ENCODE data around the gene ZNF771. TPM values are rescaled to one million over a fixed set of nuclear protein-coding genes. Genes with fewer than 3 reads are reported as not detected.

ZNF771 gene
- total and polyA plus RNA-seq, 9 of the 15 experiments (the other 6 are each of a cell fraction or from before 2014, with no cell fraction given): 1.5 to 12.6 (median 4.4) TPM

GRCh38 chr16:30409125-30410060, 2.0 kb downstream of the ZNF771 start:
- Histone ChIP-seq H3K9ac (ENCODE audit: insufficient read depth in 1 of 2, low read depth in 2 of 2, low read length in 2 of 2) (peak overlapping the region in 1 of 2 experiments; percentile 74; a peak in 1 of 4 replicates), H3K27ac (ENCODE audit: extremely low read depth, low read depth, low read length) (no peak overlapping the region), H3K4me2 (ENCODE audit: insufficient read depth, low read length) (no peak overlapping the region), H3K4me3 (no peak overlapping the region), H4K20me1 (replicated peaks; ENCODE audit: control insufficient read depth, insufficient read depth, low read length) (no peaks in the 10 kb centered on the region), H3K27me3 (ENCODE audit: control insufficient read depth in 2 of 2, insufficient read depth in 2 of 2, low read length in 2 of 2) (no peaks in the 10 kb centered on the region), H3K36me3 (ENCODE audit: control insufficient read depth, insufficient read depth, low read length) (peaks cover 49% of the 10 kb centered on the region), H3K79me2 (ENCODE audit: control insufficient read depth, insufficient read depth, low read length) (peaks cover 34% of the 10 kb centered on the region), H3K9me1 (ENCODE audit: control insufficient read depth, insufficient read depth, low read length) (no peaks in the 10 kb centered on the region), H2AFZ (ENCODE audit: low read depth, low read length) (no peak overlapping the region), H3K9me3 (replicated peaks; ENCODE audit: control insufficient read depth, insufficient read depth, low read depth, low read length) (no peaks in the 10 kb centered on the region), H3K4me1 (replicated peaks in 1 of 2; ENCODE audit: control insufficient read depth in 2 of 2, insufficient read depth in 2 of 2, low read length in 2 of 2) (peaks cover 15 to 28% of the 10 kb centered on the region in 2 experiments; a peak in 4 of 5 replicates)
- ChIA-PET CTCF (ENCODE audit: low intra/inter-chr PET ratio) (interaction anchor here (0.6 kb wide), 1 partner anchor 89 kb away, joined by 3 read pairs; no protein-coding TSS in a partner anchor), POLR2A (interaction anchor here (0.7 to 1.1 kb wide), 5 partner anchors 10 to 301 kb away, joined by 3 to 5 read pairs (median 3); partner anchors contain the start of gene FBRS)
- peak; percentile 67 for FAIRE-seq
- in situ Hi-C loops (cut with MboI) (loop anchor here (10.0 kb wide), 1 partner anchor 215 kb away; the partner anchor contains the start of genes BOLA2B, SLX1A and SULT1A3), intact Hi-C loops (cut with micrococcal nuclease) (loop anchor here (5.0 kb wide), 2 partner anchors 37 to 52 kb away; partner anchors contain the start of genes CD2BP2, MYL11 and TBC1D10B)
- peak; percentile 83 for ATAC-seq
- BruUV-seq (replicated peaks): no TSS peak
- WGBS (ENCODE audit: insufficient coverage, low coverage, missing lambda C conversion rate): 41% methylated on average over 15 of the region's 15 CpGs
- peak; percentile 77 to 93 (median 88) for DNase-seq (ENCODE audit: extremely low read depth in 1 of 4, low spot score in 3 of 4)
- no peak for TF ChIP-seq ARID3A (IDR thresholded peaks at IDR 0.05; ENCODE audit: borderline replicate concordance, low read depth, low read length)
- TF ChIP-seq ZNF140 (CRISPR knock-in tag; IDR thresholded peaks at IDR 0.05): no peak
- no peak for TF ChIP-seq NFE2L1 (tag; IDR thresholded peaks at IDR 0.05; ENCODE audit: borderline replicate concordance, low read depth)
- TF ChIP-seq PHF21A (IDR thresholded peaks at IDR 0.05; ENCODE audit: borderline replicate concordance, low read depth): no peak
- TF ChIP-seq JUN (IDR thresholded peaks at IDR 0.05; ENCODE audit: borderline replicate concordance, low read depth, low read length): no peak
- TF ChIP-seq JUN (CRISPR knock-in tag; IDR thresholded peaks at IDR 0.05; ENCODE audit: borderline replicate concordance): peak; percentile 39; the same call in 1 of the 2 replicates
- peak in 1 of 2 experiments; percentile 63; a peak in 1 of 4 replicates for TF ChIP-seq RCOR1 (IDR thresholded peaks at IDR 0.05; ENCODE audit: borderline replicate concordance in 1 of 2, low read depth in 2 of 2, low read length in 2 of 2)
- TF ChIP-seq JUND (IDR thresholded peaks at IDR 0.05; ENCODE audit: borderline replicate concordance, low read depth, low read length): peak; percentile 59
- TF ChIP-seq JUND (tag; IDR thresholded peaks at IDR 0.05; ENCODE audit: borderline replicate concordance, low read depth, low read length): no peak; the same call in 2 of the 3 replicates
- TF ChIP-seq KLF10 (CRISPR knock-in tag; IDR thresholded peaks at IDR 0.05): no peak
- peak; percentile 78 for TF ChIP-seq ZBTB33 (CRISPR knock-in tag; IDR thresholded peaks at IDR 0.05)
- TF ChIP-seq RBBP5 (IDR thresholded peaks at IDR 0.05; ENCODE audit: borderline replicate concordance, insufficient read depth, low read length, poor library complexity, severe bottlenecking): no peak
- TF ChIP-seq THAP7 (CRISPR knock-in tag; IDR thresholded peaks at IDR 0.05): no peak

All from K562 (cell line).